GM19463 (cell line): ENCODE measurements around the gene PHOSPHO2.

ENCODE experiments used
- ATAC-seq: cut with Tn5 transposase; IDR thresholded peaks from one replicate; pipeline ENCODE4 v1.9.1; 2021; ENCODE audit warnings: mild to moderate bottlenecking, moderate library complexity; ENCODE audit not compliant: unreplicated experiment

Gene PHOSPHO2

DNA sequence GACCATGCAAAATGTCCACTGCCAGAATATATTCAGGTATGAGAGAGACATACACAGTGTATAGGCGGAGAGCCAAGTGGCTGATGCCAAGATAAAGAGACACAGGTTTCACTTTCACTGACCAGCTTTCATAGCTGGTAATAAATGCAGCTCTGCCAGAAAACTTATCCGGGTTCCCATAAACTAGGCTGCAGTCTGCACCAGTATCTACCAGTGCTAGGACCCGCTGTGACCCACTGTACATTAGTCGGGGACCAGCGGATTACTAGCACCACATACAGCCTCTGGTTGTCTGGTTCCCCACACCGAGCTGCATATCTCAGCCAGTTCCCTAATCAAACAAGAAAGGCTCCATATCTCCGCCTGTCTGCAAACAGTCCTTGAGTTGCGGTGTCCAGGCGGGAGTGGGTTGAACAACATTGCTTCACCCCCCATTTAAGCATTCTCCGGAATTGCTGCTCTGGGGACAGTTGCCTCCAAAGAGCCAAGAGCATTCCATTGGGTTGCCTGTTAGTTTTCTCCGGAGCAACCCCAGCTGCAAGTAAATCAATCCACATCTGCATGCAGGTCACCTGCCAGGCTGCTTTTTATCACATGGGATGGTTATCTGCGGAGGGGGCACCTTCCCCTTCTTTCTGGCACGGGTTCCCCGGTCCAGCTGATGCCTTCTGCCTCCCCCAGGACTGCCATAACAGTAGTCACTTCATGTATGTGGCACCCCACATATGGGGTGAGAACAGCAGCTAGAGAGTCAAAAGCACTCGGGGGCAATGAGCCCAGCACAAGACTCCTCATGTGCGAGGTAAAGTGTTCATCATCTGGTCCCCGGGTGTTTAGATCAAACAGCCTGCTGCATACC lies 21.3 kb downstream of the PHOSPHO2 start:
- no peak for ATAC-seq

DNA sequence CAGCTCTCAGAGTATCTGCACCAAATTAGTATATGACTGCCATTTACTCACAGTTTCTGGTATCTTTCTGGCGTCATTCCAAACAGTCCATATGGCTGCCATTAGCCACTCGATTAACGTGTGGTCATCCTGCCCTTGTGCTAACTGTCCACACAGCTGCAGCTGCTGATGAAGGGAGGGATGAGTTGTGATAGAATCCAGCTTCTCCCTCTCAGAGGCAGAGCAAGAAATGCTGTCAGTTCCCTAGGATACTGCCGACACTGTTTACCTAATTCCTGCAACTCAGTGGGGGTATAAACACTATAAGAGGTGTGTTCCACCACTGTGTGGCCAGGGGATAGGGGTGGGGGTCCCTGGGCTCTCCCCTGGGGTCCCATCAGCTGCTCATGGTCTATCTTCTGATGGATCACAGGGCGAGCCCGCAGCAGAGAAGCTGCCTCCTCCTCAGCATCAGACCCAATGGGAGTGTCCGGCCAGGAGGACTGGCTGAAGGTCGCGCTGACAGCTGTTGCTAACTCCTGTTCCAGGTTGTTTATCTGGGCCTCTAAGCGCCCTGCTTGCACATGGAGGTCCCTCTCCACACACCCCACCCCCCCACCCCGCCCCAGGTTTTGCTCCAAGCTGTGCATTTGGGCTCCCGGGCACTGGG lies 22.1 kb downstream of the PHOSPHO2 start:
- ATAC-seq: no peak

DNA sequence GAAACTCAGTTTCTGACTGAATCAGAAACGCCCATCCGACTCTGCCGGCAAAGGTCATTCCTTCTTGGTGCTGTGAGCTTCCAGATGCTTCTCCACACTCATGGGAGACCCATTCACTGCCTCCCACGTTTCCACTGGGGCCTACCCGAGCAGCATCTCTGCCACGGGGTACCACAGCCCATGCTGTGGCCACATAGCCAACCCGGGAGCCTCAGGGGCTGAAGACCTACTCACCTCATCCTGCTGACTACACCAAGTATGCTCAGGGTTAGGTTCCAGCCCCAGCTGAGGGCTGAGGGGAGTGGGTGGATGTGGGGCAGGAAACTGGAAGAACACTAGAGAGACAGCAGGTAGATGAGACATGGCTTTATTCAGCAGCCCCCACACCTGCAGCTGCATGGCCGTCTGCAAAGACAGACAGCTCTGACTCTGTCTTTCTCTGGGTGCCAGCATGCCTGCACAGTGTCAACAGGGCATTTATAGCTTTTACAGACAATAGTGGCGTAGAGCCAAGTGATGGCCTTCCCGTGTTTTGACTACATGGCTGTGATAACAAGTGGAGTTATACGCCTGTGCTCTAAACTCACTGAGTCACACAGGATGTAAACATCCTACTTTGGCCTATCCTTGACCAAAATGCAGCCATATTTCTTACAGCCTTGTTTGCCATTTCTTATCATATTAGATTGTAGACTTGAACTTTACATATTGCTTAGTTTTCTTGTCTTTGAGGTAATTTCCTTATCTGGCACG lies 22.8 kb downstream of the PHOSPHO2 start:
- no peak for ATAC-seq

DNA sequence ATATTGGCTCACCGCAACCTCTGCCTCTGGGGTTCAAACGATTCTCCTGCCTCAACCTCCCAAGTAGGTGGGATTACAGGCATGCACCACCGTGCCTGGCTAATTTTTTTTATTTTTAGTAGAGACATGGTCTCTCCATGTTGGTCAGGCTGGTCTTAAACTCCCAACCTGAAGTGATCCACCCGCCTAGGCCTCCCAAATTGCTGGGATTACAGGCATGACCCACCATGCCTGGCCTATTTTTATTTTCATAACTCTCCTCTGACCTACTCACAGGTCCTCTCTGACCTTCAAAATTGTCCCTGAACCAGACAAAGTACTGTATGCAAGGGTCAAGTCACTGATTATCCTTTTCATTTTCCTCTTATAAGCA lies 23.4 kb downstream of the PHOSPHO2 start:
- no peak for ATAC-seq

DNA sequence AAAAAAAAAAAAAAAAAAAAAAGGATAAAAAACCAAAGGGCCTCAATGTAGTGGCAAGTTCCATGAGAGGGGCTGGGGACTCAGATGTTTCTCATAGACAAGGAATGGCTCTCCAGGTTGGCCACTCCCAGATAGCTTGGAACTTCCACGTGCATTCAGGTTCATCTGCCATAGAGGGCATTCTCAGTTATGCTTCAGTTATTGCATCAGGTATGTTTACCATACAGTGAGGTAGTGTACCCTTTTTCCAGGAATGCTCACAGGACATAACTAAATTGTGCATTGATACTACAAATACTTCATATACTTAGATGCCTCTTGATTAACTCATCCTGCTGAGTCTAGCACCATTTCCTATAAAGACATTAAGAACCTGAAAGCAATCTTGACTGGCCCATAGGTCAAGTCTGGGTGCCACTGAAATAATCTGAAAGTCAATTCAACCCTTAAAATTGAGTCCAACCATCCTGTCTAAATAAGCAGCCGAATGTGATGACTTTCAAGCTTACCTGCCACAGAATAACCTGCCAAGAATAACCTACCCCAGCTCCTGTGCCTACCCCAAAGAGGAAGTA lies 24.7 kb downstream of the PHOSPHO2 start:
- ATAC-seq: no peak

DNA sequence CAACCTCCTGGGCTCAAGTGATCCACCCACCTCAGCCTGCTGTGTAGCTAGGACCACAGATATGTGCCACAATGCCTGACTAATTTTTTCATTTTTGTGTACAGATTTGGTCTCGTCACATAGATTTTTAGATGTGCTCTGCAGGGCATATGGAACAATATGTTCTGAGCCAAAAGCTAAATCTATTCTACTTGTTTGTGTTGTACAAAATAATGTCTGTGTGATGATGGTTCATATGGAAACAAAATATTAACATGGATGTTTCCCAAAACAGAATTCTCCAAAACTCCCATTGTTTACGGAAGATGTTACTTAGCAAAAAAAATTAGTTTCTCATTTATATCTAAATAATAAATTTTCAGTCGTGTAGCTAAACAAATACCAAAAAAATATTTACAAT lies 26.7 kb downstream of the PHOSPHO2 start:
- no peak for ATAC-seq

DNA sequence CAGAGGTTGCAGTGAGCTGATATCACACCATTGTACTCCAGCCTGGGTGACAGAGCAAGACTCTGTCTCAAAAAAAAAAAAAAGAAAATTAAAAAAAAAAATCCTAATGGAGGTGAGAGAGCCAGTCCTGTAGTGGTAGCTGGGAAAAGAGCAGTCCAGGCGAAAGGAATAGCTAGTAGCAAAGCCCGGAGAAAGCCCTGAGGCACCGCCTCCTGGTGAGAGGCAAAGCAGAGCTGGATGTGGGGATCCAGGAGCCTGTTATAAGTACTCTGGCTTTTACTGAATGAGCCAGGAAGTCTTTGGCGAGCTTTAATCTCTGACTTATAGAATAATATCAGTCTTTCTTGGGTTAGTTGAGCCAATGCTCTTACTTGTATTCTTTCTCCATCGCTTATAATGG lies 32.8 kb downstream of the PHOSPHO2 start:
- ATAC-seq: no peak

DNA sequence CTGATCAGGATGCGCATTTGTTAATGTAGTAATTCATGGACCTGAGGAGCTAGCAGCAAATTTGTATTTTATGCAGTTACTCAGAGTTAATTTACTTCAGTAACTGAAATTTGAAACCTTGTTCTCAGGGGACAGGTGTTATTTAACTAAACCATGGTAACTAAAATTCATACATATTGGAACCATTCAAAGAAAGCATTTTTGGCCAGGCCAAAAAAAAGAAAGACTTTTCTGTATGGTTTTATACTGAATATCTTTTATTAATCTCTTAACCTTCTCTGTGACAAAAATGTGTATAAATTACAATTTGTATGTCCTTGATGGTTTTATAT lies 35.0 kb downstream of the PHOSPHO2 start:
- no peak for ATAC-seq

DNA sequence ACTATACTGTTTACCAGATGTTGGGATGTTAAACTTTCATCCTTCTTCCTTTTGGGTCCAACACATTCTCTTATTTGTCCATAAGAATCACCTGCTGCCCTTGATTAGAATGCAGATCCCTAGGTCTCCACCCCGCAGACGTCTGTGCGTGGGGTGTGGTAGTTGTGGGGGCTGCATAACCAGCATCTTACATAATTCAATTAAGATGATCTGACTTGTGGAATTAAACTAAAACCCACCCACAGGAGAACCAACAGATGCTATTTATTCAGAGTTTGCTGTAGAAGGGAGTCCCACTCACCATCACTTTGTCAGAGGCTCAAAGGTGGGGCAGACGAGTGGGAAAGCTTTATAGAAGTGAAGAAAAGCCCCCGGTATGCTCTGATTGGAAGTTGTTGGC lies 37.8 kb downstream of the PHOSPHO2 start:
- no peak for ATAC-seq

DNA sequence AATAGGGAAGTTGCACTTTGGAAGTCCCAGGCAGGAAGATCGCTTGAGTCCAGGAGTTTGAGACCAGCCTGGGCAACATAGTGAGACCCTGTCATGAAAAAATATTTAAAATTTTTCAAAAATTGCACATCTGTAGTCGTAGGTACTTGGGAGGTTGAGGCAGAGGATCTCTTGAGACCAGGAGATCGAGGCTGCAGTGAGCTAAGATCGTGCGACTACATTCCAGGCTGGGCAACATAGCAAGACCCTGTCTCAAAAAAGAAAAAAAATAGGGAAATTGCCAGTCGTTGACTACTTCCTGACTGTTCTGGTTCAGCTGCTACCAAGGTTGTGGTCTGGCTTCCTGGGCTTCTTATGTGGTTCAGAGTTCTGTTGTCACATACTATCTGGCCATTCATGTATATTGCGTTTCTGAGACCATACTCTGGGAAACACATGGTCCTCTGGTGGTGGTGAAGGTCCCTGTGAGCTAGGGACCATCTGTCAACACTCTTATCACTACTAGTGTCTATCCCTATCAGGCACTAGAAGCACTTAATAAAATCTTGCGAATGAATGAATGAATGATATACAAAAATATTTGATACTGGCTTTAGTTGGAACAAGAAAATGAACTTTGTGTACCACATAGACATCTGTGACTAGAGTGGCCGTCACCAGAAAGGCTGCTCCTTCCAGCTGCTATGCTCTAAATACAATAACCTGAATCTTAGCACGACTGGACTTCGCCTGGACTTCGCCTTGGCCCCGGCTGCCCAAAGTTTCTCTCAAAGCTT lies 38.5 kb downstream of the PHOSPHO2 start:
- ATAC-seq: no peak

DNA sequence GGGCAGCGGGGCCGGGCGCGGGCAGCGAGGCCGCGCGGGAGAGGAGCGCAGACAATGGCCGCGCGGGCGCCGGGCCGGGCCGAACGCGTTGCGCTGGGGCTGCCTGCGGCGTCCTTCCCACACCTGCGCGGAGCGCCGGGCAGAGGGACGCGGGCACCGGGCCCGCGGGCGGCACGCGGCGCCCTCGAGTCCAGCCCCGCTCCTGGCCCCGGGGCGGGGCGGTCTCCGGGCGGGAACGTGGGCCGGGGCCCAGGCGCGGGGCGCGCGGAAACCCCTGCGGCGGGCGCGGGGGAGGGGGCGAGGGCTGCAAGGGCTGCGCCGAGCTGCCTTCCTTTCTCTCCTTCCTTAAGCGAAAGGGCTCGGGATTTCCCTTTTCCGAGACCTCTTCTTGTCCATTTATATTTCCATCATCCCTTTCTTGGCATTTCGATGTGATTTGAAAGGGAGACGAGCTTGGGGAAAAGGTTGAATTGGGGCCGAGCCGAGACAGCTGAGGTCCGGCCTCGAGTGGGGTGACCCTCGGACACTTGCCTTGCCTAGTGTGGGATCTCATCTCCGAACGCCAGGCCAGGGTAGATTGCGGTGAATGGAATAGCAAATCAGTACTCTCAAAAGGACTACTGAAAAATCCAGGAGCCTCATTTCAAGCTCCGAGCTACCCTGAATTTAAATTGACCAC lies 40.0 kb downstream of the PHOSPHO2 start:
- peak; percentile 36 for ATAC-seq

DNA sequence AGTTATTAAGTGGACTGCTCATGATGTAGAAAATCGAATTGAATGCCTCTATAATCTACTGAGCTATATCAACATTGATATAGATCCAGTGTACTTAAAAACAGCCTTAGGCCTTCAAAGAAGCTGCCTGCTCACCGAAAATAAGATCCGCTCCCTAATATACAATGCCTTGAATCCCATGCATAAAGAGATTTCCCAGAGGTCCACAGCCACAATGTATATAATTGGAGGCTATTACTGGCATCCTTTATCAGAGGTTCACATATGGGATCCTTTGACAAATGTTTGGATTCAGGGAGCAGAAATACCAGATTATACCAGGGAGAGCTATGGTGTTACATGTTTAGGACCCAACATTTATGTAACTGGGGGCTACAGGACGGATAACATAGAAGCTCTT lies 41.4 kb downstream of the PHOSPHO2 start:
- ATAC-seq: no peak

DNA sequence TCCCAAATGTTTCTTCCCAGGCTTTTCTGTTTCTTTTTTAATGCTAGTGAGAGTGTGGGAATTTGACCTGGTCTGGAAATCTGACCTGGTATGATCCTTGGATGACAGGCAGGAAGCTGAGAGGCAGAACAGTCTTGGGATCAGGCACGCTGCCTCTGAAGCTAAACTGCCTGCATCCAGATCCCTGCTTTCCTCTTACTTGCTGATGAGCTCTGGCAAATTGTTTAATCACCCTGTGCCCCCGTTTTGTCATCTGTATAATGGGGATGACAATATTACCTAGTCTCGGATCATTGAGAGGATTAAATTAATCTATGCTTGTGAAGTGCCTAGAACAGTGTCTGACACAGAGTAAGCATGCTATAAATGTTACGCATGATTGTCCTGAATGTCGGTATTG lies 42.6 kb downstream of the PHOSPHO2 start:
- ATAC-seq: no peak

DNA sequence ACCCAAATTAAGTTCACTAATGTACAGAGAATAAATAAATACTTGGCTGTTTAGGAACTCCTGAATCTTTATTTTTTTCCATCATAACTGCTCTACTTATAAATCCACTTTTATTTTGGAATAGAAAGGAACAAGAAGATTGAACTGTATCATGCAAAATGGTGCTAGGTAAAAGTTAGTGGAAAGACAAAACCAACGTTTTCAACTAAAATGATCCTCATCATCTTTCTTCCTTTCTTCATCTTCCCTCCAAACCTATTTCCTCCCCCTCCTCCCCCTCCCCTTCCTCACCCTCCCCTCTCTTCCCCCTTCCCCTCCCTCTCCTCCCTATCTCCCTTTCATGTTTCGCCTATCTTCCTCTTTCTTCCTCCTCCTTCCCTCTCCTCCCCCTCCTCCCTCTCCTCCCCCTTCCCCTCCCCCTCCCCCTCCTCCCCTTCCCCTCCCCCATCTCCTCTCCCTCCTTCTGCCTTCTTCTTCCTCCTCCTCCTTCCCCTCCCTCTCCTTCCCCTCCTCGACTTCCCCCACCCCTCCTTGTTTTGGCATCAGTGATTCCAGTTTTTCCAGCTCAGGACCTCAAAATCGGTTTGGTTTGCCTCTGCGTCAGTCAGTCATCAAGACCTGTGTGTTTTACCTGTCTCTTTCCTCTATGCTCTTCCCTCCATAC lies 44.4 kb downstream of the PHOSPHO2 start:
- no peak for ATAC-seq

DNA sequence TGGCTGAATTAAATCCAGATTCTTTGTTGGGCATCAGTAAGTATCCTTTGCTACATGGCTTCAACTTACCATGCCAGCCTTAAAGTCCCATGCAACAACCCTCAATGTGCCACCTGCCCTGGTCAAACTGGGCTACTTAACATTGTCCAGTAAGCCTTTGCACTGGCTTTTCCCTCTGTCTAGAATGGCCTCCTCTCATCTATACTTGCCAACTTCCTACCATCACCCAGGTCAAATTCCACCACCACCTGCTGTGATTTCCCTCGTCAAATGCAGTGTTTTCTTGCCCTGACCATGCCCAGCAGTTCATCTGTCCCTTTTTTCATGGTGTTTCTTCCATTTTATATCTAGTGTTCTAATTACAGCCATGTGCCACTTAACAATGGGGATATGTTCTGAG lies 45.1 kb downstream of the PHOSPHO2 start:
- no peak for ATAC-seq

DNA sequence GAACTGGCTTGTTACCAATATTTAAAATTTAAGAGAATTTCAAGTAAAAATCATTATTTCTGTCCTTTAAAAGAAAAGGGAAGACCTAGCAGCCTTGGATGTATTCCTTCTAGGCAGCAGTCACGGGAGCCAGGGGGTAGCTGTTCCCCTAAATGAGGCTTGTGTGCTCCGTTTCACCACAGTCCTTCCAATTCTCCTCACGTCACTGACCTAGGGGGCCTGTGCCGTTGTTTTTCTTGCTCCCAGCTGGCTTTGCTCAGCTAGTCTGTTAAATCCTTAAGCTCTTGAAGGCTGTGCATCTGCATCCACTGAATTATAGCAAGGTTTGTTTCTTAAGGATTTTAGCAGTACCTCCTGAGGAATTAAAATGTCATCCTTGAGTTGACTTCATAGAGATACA lies 49.3 kb downstream of the PHOSPHO2 start:
- no peak for ATAC-seq

DNA sequence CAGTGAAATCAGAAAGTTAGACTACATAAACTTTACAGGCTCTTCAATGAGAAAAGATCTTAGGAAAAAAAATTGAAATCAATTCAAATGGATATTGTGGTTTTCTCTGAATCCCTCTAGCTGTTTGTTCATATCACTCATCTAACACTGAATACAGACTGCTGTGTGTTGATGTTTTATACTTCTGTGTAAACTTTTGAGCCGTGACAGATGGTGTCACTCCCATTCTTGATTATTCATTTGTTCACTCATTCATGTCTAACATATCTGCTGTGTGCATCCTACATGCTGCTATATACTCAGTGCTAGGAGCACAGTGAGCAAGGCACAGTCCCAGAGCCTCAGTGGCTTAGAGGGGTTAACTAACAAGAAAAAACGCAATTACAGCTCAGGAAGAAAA lies 52.0 kb downstream of the PHOSPHO2 start:
- ATAC-seq: no peak

DNA sequence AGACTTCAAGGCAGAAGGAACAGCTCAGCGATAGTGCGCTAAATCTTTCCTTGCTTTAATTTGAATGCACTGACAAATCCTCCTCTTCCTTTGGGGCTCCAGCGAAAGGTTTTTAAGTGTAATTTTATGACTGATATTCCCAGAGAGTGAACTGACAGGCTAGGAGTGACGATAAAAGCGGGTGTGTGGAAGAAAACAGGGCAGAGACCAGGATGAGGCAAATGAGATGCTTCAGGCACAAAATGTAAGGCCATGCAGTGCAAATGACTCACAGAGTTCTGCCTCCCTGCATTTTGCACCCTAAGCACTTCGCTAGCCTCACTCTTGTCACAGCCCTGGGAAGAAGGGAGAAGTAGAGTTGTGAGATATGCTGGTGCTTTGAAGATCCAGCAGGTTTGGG lies 54.0 kb downstream of the PHOSPHO2 start:
- ATAC-seq: no peak
